Smooth muscle cell (in vitro differentiated cells): Measurements from ENCODE around the gene SSH2. TPM values are rescaled to one million over a fixed set of nuclear protein-coding genes. Genes with fewer than 3 reads are reported as not detected.
"Not testable (repeated sequence)": the region's sequence is repeated elsewhere in the genome, so short reads cannot be mapped to it uniquely, and the experiment has no call there.

Experiments used
- DNase-seq: peaks from one replicate; lab custom pipeline; 2025; ENCODE audit not compliant: unreplicated experiment; lab: John Stamatoyannopoulos, UW
- H2AFZ ChIP-seq: fragments of 200-600 bp; sonication (generic); 2 replicates; pipeline ENCODE4 v1.6.0; 2016; ENCODE audit warnings: antibody characterized with exemption, low read depth, mild to moderate bottlenecking
- H3F3A ChIP-seq: fragments of 200-600 bp; sonication (generic); 2 replicates; pipeline ENCODE4 v1.6.0; 2017; ENCODE audit warnings: antibody characterized with exemption, low read depth
- H3K27ac ChIP-seq: fragments of 200-600 bp; sonication (generic); 2 replicates; pipeline ENCODE4 v1.5.1; 2016; ENCODE audit warnings: low read depth, mild to moderate bottlenecking
- H3K27me3 ChIP-seq: fragments of 200-600 bp; sonication (generic); 2 replicates; pipeline ENCODE4 v1.6.1; 2016; ENCODE audit warnings: low read depth, mild to moderate bottlenecking
- H3K36me3 ChIP-seq: fragments of 200-600 bp; sonication (generic); 2 replicates; pipeline ENCODE4 v1.5.1; 2016; ENCODE audit warnings: low read depth
- H3K4me1 ChIP-seq: fragments of 200-600 bp; sonication (generic); 2 replicates; pipeline ENCODE4 v1.5.1; 2016; ENCODE audit warnings: low read depth
- H3K4me2 ChIP-seq: fragments of 200-600 bp; sonication (generic); 2 replicates; pipeline ENCODE4 v1.6.0; 2016; ENCODE audit warnings: mild to moderate bottlenecking
- H3K4me3 ChIP-seq: fragments of 200-600 bp; sonication (generic); 2 replicates; pipeline ENCODE4 v1.5.1; 2016; ENCODE audit warnings: mild to moderate bottlenecking
- H3K79me2 ChIP-seq: fragments of 200-600 bp; sonication (generic); 2 replicates; pipeline ENCODE4 v1.6.0; 2016; ENCODE audit warnings: low read depth, mild to moderate bottlenecking
- H3K9ac ChIP-seq: fragments of 200-600 bp; sonication (generic); 2 replicates; pipeline ENCODE4 v1.6.0; 2016; ENCODE audit warnings: low read depth
- H3K9me3 ChIP-seq: fragments of 200-600 bp; sonication (generic); replicated peaks from 2 replicates; pipeline ENCODE4 v1.5.1; 2016; ENCODE audit warnings: low read depth
- H4K20me1 ChIP-seq: fragments of 200-600 bp; sonication (generic); 2 replicates; pipeline ENCODE4 v1.6.0; 2016; ENCODE audit warnings: low read depth
- CTCF ChIP-seq: fragments of 200-600 bp; sonication (generic); IDR thresholded peaks from 2 replicates; pipeline ENCODE4 v1.5.1; 2017; ENCODE audit warnings: borderline replicate concordance, mild to moderate bottlenecking, antibody characterized with exemption; ENCODE audit not compliant: insufficient read depth, poor library complexity, severe bottlenecking
- WGBS: methylation state at CpG from one replicate; pipeline ENCODE4 v1.1.7; 2016; ENCODE audit warnings: low lambda C conversion rate; 5-methylcytosine and 5-hydroxymethylcytosine counted together
- polyA plus RNA-seq: library from polyadenylated mRNA; unstranded; fragments of >200 nt; fragmentation: Nextera tagmentation; extraction: Ambion mirVana; gene quantifications from 2 replicates; pipeline ENCODE4 v1.2.1, GENCODE V29; 2016
- total RNA-seq: library from RNA; depleted of rRNA; stranded (reverse); fragments of >200 nt; gene quantifications from 2 replicates; pipeline ENCODE4 v1.2.3, GENCODE V29; 2014

Gene SSH2
- total and polyA plus RNA-seq, 2 experiments from 2014 or later = 9.7 to 10.4 TPM

GRCh38 chr17:29905086-29905878 lies 24.7 kb downstream of the SSH2 start:
- Histone ChIP-seq H3K4me1 (no peaks in the 10 kb centered on the region), H3K27ac (no peak overlapping the region), H3K9ac (no peak overlapping the region), H3K36me3 (no peaks in the 10 kb centered on the region), H4K20me1 (peaks cover 26% of the 10 kb centered on the region), H3K27me3 (no peaks in the 10 kb centered on the region), H3K9me3 (no peaks in the 10 kb centered on the region), H3K4me3 (no peak overlapping the region), H3F3A (no peaks in the 10 kb centered on the region), H3K79me2 (peaks cover 57% of the 10 kb centered on the region), H3K4me2 (no peak overlapping the region), H2AFZ (no peak overlapping the region)
- no peak for DNase-seq
- 97% methylated on average over 3 of the region's 3 CpGs for WGBS
- TF ChIP-seq CTCF = no peak

DNA sequence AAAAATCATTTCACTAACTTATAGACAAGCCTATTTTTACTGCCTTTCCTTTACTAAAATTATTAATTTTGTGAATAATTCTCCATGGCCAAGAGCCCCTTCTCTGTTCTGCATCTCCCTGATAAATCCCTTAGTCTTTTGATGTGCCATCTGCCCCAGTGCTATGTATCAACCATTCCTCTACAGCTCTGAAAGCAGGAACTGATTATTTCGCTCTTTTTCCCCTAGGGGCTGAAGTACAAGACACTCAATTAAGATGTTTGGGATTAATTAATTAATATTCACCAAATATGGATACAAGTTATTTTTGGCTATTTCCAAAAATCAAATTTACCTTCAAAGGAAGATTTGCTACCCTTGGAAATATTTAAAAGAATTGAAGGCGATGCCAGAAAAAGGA lies 26.6 kb downstream of the SSH2 start:
- WGBS = 96% methylated on average over 2 of the region's 2 CpGs
- no peaks in the 10 kb centered on the region for H3K9me3 ChIP-seq
- no peaks in the 10 kb centered on the region for H3F3A ChIP-seq
- no peak overlapping the region for H3K4me2 ChIP-seq
- H3K4me3 ChIP-seq = no peak overlapping the region
- no peaks in the 10 kb centered on the region for H3K36me3 ChIP-seq
- no peaks in the 10 kb centered on the region for H3K27me3 ChIP-seq
- peaks cover 57% of the 10 kb centered on the region for H3K79me2 ChIP-seq
- H4K20me1 ChIP-seq = peaks cover 20% of the 10 kb centered on the region
- H3K9ac ChIP-seq = no peak overlapping the region
- H3K27ac ChIP-seq = no peak overlapping the region
- DNase-seq = no peak
- TF ChIP-seq CTCF = no peak
- H3K4me1 ChIP-seq = no peaks in the 10 kb centered on the region
- no peak overlapping the region for H2AFZ ChIP-seq

GRCh38 chr17:29897136-29897535 lies 32.9 kb downstream of the SSH2 start:
- not testable (repeated sequence) for H3K4me1 ChIP-seq, H3K4me3 ChIP-seq, H3K27ac ChIP-seq, H2AFZ ChIP-seq, H3K36me3 ChIP-seq, H3K9me3 ChIP-seq, H3K9ac ChIP-seq, H3F3A ChIP-seq, H3K27me3 ChIP-seq, H3K4me2 ChIP-seq, DNase-seq
- Histone ChIP-seq H4K20me1 (peaks cover 15% of the 10 kb centered on the region), H3K79me2 (peaks cover 11% of the 10 kb centered on the region)
- 94% methylated on average over 4 of the region's 4 CpGs for WGBS

GRCh38 chr17:29892201-29892600 lies 37.8 kb downstream of the SSH2 start:
- peaks cover 9% of the 10 kb centered on the region for H3K79me2 ChIP-seq
- H3K27ac ChIP-seq = no peak overlapping the region

More at GRCh38 chr17:29892201-29892600, 37.8 kb downstream of the SSH2 start:
- Histone ChIP-seq H3K36me3 (no peaks in the 10 kb centered on the region), H3K4me1 (no peaks in the 10 kb centered on the region), H3F3A (no peaks in the 10 kb centered on the region), H3K9me3 (no peaks in the 10 kb centered on the region), H2AFZ (no peak overlapping the region), H3K4me2 (no peak overlapping the region), H3K27me3 (no peaks in the 10 kb centered on the region), H3K4me3 (no peak overlapping the region), H3K9ac (no peak overlapping the region), H4K20me1 (peaks cover 44% of the 10 kb centered on the region)
- TF ChIP-seq CTCF = no peak
- no peak for DNase-seq
